Endothelial cell of umbilical vein (primary cell): ENCODE measurements around the gene GIPC1. TPM values are rescaled to one million over a fixed set of nuclear protein-coding genes. Genes with fewer than 3 reads are reported as not detected.

Experiments
- BruUV-seq: library from RNA; stranded (reverse); fragments of 400-500 nt; replicated peaks from 2 replicates; lab custom pipeline; 2021; lab: Mats Ljungman, UMichigan
- CTCF ChIA-PET: fragments of 300-600, 350-600 bp; sonication (Branson Sonifier 250); formaldehyde crosslinking; loops from one replicate; lab custom pipeline; 2021; ENCODE audit warnings: antibody characterized with exemption, inconsistent platforms; lab: Charles Lee
- POLR2A ChIA-PET: fragments of 300-600, 350-600 bp; sonication (Branson Sonifier 250); formaldehyde crosslinking; loops from one replicate; lab custom pipeline; 2021; ENCODE audit warnings: antibody characterized with exemption, inconsistent platforms; lab: Charles Lee
- DNase-seq: peaks from one replicate; pipeline ENCODE4 v3.0.0-alpha.2; 2011; ENCODE audit warnings: low read depth, low spot score
- FAIRE-seq: peaks from 2 replicates; lab custom pipeline; 2011; peaks lifted over from hg19 to GRCh38; lab: Jason Lieb, UNC
- H2AFZ ChIP-seq: 2 replicates; pipeline ENCODE4 v1.6.0; 2012; ENCODE audit warnings: low read depth, low read length, control low read depth, inconsistent platforms
- H3K27ac ChIP-seq: 2 replicates; pipeline ENCODE4 v1.5.1; 2011; ENCODE audit warnings: low read depth, mild to moderate bottlenecking, control low read depth, low read length, moderate library complexity; ENCODE audit not compliant: insufficient read depth
- H3K27me3 ChIP-seq, 2 experiments: 2 replicates each; pipeline versions ENCODE4 v1.6.0 to v1.6.1; 2011; ENCODE audit warnings: low read length in 2 of 2, mixed read lengths in 1 of 2; ENCODE audit not compliant: control insufficient read depth in 2 of 2, insufficient read depth in 2 of 2
- H3K36me3 ChIP-seq, 2 experiments: 2 replicates in 1 of 2; 3 replicates in 1 of 2; pipeline ENCODE4 v1.5.1; 2011; ENCODE audit warnings: low read length in 2 of 2, mild to moderate bottlenecking in 1 of 2, moderate library complexity in 1 of 2; ENCODE audit not compliant: control insufficient read depth in 2 of 2, insufficient read depth in 2 of 2; ENCODE audit errors: extremely low read depth in 1 of 2
- H3K4me1 ChIP-seq: 3 replicates; pipeline ENCODE4 v1.5.1; 2011; ENCODE audit warnings: mild to moderate bottlenecking, low read length; ENCODE audit not compliant: control insufficient read depth, insufficient read depth; ENCODE audit errors: extremely low read depth
- H3K4me2 ChIP-seq: 2 replicates; pipeline ENCODE4 v1.6.1; 2011; ENCODE audit warnings: low read length, control low read depth, mixed read lengths; ENCODE audit not compliant: insufficient read depth
- H3K4me3 ChIP-seq, 3 experiments: fragments of 200-600 bp in 1 of 3; sonication (generic), shearing (Covaris generic) in 1 of 3; replicated peaks in 1 of 3; 2 replicates each; pipeline ENCODE4 v1.5.1; 2011 to 2016; ENCODE audit warnings: control low read depth in 3 of 3, low read length in 3 of 3, mild to moderate bottlenecking in 2 of 3, inconsistent platforms in 1 of 3, low read depth in 1 of 3, moderate library complexity in 1 of 3; ENCODE audit not compliant: insufficient read depth in 1 of 3
- H3K79me2 ChIP-seq: 2 replicates; pipeline ENCODE4 v1.6.0; 2012; ENCODE audit warnings: low read length, inconsistent platforms; ENCODE audit not compliant: control insufficient read depth, insufficient read depth
- H3K9ac ChIP-seq: replicated peaks from 2 replicates; pipeline ENCODE3; 2011; ENCODE audit warnings: low read length, control low read depth; ENCODE audit not compliant: insufficient read depth; ENCODE audit errors: extremely low read depth
- H3K9me1 ChIP-seq: replicated peaks from 3 replicates; pipeline ENCODE4 v1.6.0; 2011; ENCODE audit warnings: mild to moderate bottlenecking, low read length; ENCODE audit not compliant: control insufficient read depth, insufficient read depth; ENCODE audit errors: extremely low read depth
- H3K9me3 ChIP-seq: replicated peaks from 2 replicates; pipeline ENCODE4 v1.5.1; 2012; ENCODE audit warnings: low read length, inconsistent platforms; ENCODE audit not compliant: control insufficient read depth, insufficient read depth
- H4K20me1 ChIP-seq: replicated peaks from 2 replicates; pipeline ENCODE3; 2011; ENCODE audit warnings: mild to moderate bottlenecking, low read length; ENCODE audit not compliant: control insufficient read depth, insufficient read depth; ENCODE audit errors: extremely low read depth
- EZH2 ChIP-seq: IDR thresholded peaks from 2 replicates; pipeline ENCODE4 v1.6.1; 2012; ENCODE audit warnings: borderline replicate concordance, low read depth, mild to moderate bottlenecking, moderate library complexity, low read length, inconsistent platforms; ENCODE audit not compliant: severe bottlenecking
- FOS ChIP-seq: IDR thresholded peaks from 2 replicates; pipeline ENCODE4 v1.6.1; 2011; ENCODE audit warnings: mild to moderate bottlenecking, low read length, moderate library complexity, borderline replicate concordance; ENCODE audit not compliant: insufficient read depth
- GATA2 ChIP-seq: IDR thresholded peaks from 2 replicates; pipeline ENCODE4 v1.7.0; 2011; ENCODE audit warnings: low read depth, mild to moderate bottlenecking, moderate library complexity, mixed read lengths, low read length; ENCODE audit not compliant: insufficient read length, insufficient read depth
- JUN ChIP-seq: IDR thresholded peaks from 2 replicates; pipeline ENCODE4 v1.6.1; 2011; ENCODE audit warnings: borderline replicate concordance, low read depth; ENCODE audit not compliant: insufficient read length, insufficient read depth
- MYC ChIP-seq: IDR thresholded peaks from one replicate; pipeline ENCODE4 v1.6.1; 2011; ENCODE audit warnings: mild to moderate bottlenecking, low read depth, low read length
- POLR2A ChIP-seq: IDR thresholded peaks from 2 replicates; pipeline ENCODE4 v1.6.1; 2012; ENCODE audit warnings: low read depth, mild to moderate bottlenecking, control low read depth, low read length
- POLR2AphosphoS5 ChIP-seq: IDR thresholded peaks from 2 replicates; pipeline ENCODE4 v1.6.1; 2012; ENCODE audit warnings: low read depth, mild to moderate bottlenecking, control low read depth, low read length, moderate library complexity; ENCODE audit not compliant: insufficient read depth
- dilution Hi-C: fragments of 300-500 bp; cut with MboI; formaldehyde crosslinking; loops from one replicate; pipeline ENCODE4 v1.15.0; 2019; ENCODE audit warnings: low sequenced_read_pairs; ENCODE audit not compliant: extremely low pct_ligation_motif_present
- intact Hi-C: fragments of 100-400 bp; cut with micrococcal nuclease; formaldehyde crosslinking; loops from one replicate; pipeline ENCODE4 v1.10.0; 2022
- polyA plus RNA-seq, 4 experiments: library from polyadenylated mRNA; depleted of rRNA in 3 of 4; stranded (reverse) in 3 of 4; unstranded in 1 of 4; fragments of >200 nt; gene quantifications; 2 replicates each; pipeline versions ENCODE4 v1.2.1 to v1.2.3, GENCODE V29; 2011 to 2012; ENCODE audit warnings: missing spikeins in 1 of 4
- total RNA-seq: library from RNA; stranded (reverse); gene quantifications from 2 replicates; pipeline ENCODE4 v1.2.3, GENCODE V29; 2021
- TF ChIP-seq, protein P1 (sequence below): IDR thresholded peaks from 2 replicates; pipeline ENCODE4 v1.6.1; 2011; ENCODE audit not compliant: insufficient read depth, insufficient read length

The GIPC1 gene
- total and polyA plus RNA-seq, 2 donors (not counting 3 experiments of a cell fraction or from before 2014, with no cell fraction given), result 108 to 141 TPM

DNA sequence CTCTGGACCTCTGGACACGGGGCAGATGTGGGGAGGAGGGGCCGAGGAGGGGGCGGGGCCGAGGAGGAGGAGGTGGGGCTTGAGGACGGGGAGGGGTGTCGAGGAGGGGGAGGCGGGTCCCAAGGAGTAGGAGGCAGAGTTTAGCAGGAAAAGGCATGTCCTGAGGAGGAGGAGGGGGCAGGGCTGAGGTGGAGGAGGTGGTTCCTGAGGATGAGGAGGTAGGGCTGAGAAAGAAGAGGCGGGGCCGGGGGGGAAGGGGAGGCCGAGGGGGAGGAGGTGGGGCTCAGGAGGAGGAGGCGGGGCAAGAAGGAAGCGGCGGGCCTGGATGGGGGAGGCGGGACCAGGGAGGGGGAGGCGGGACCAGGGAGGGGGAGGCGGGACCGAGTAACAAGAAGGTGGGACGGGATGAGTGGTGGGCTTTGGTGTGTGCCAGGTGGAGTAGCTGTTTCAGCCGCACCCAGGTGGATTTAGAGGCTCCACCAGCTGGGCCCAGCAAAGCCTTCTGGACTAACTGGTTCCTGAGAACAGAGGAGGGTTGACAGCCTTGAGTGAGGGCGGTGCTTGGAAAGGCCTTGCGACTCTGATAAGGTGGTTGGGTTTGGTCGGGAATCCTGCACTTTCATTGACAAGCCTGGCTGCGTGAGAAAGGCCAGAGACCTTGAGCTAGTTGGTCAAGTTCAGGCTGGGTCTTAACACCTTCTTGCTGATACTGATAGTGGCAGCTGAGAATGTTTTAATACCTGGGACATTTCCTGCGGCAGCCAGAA lies 41.2 kb upstream of the GIPC1 start:
- H3K4me1 ChIP-seq, result no peaks in the 10 kb centered on the region
- H3K9ac ChIP-seq, result no peak overlapping the region
- H3K9me3 ChIP-seq, result no peaks in the 10 kb centered on the region
- H3K27ac ChIP-seq, result no peak overlapping the region
- no peaks in the 10 kb centered on the region for H4K20me1 ChIP-seq
- POLR2A ChIA-PET, result interaction anchor here (1.3 kb wide), 1 partner anchor 18 kb away, joined by 3 read pairs; no protein-coding TSS in a partner anchor
- intact Hi-C loops (loop anchor here (1.0 kb wide), 1 partner anchor 19 kb away; no protein-coding TSS in a partner anchor), dilution Hi-C loops (no loop called here)
- H3K4me3 ChIP-seq, result peak overlapping the region in 1 of 3 experiments; percentile 40
- TF ChIP-seq POLR2A (no peak), POLR2AphosphoS5 (no peak), GATA2 (no peak), EZH2 (no peak), JUN (no peak), FOS (no peak), MYC (no peak)
- TF ChIP-seq, protein P1, sequence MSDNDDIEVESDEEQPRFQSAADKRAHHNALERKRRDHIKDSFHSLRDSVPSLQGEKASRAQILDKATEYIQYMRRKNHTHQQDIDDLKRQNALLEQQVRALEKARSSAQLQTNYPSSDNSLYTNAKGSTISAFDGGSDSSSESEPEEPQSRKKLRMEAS, result no peak
- peaks cover 8% of the 10 kb centered on the region for H3K79me2 ChIP-seq
- H2AFZ ChIP-seq, result no peak overlapping the region
- H3K36me3 ChIP-seq, result no peaks in the 10 kb centered on the region
- DNase-seq, result peak; percentile 77
- H3K4me2 ChIP-seq, result no peak overlapping the region
- H3K27me3 ChIP-seq, result no peaks in the 10 kb centered on the region
- peak; percentile 81 for FAIRE-seq
- BruUV-seq, result no TSS peak
- CTCF ChIA-PET, result interaction anchor here (0.6 kb wide), 1 partner anchor 137 kb away, joined by 3 read pairs; no protein-coding TSS in a partner anchor
- H3K9me1 ChIP-seq, result no peaks in the 10 kb centered on the region
